Measurements from ENCODE around the gene CNTN5.

The CNTN5 gene

DNA sequence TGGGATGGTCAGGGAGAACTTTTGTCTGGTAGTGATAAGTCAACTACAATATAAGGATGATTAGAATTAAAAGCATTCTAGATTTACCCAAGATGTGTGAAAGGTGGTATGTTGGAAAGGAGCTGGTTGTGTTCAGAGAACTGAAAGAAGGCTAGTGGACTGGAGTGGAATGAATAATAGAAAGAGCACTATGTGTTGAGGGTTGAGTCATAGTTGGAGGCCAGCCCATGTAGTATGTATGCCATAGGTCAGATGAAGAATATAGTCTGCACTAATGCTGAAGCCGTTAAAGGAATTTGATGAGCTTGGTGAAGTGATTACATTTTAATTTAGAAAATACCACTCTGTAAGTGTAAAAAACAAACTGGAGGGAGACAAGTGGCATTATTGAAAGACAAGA lies 514.1 kb downstream of the CNTN5 start:
- no peak for DNase-seq

DNA sequence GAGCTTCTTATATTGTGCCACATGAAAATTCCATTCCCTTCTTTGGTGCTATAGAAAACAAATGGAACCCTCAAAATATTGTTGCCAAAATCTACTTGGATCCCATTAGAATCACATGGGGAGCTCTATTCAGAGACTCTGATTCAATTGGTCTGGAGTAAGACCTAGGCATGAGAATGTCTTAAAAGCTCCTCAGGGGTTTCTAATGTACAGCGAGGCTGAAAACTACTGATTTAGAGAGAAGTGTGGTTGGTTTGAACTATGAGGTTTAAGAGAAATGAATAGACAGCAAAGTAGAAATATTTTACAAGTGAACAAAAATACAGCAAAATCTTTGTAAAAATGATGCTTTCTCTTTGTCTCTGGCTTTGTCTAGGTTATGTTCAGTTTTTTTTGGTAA lies 514.7 kb downstream of the CNTN5 start:
- no peak for DNase-seq

DNA sequence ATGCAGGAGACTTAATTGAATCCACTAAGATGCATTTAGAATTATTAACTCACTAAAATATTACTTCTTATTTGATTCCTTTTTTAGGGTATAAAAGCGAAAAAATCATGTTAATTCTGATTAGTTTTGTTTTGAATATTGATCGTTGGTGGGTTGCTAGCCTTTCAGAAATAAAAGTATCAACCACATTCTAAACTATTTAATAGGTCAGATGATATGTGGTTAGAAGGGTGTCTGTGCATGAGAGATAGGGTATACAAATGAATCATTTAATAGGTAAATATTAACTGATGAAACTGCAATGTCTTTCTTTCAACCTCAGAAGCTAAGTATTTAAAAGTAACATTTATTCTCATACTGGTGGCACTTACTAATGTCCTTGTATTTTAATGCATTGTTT lies 515.1 kb downstream of the CNTN5 start:
- DNase-seq, result no peak

DNA sequence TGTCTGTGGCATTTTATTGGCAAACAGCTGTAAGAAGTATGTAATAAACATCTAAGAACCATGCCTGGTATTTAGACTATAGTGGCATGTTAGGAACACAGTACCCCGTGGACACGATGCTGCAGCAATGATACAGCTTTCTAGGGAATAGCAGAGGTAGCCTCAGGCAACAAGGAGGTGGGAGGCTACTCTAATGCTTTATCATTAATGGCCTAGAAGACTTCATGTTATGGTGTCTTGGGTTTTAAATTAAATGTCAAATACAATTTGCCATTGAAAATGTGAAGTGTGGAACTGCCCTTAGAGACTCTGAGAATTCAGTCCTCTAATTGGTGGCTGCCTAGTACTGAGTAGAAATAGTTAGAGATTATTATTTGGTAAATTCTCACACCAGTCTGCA lies 516.9 kb downstream of the CNTN5 start:
- no peak for DNase-seq

DNA sequence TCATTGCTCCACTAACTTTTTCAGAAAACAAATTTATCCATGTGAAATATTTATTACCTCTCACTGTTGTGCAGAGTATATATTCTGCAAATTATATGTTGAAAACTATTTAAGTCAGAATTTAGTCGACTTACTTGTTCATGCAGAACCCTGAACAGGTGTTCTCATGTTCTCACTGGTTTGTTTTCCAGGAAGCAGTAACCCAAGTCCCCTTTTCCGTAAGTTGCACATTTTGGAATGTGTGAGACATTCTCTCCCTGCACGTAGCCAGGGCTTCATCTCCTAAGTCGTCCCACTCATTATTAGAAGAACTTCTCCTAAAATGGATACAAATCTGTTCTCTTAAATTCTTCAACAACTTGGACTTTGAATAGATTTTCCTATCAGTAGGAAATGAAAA lies 524.9 kb downstream of the CNTN5 start:
- DNase-seq, result no peak

DNA sequence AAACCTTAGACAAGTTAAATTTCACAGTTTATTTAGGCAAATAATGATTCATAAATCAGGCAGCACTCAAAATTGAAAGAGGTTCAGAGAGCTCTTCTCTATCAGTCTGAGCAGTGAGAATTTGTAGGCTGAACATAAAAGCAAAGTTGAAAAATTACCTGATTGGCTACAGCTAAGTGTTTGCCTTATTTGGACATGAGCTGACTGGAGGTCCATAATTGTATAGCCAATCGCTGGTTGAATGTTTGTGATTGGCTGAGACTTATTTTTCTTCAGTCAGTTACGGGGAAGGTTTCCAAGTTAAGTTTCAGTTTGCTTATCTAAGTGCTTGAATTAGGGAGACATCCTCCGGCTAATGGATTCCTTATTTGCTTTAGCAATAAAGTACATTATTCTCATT lies 527.5 kb downstream of the CNTN5 start:
- DNase-seq, result no peak

DNA sequence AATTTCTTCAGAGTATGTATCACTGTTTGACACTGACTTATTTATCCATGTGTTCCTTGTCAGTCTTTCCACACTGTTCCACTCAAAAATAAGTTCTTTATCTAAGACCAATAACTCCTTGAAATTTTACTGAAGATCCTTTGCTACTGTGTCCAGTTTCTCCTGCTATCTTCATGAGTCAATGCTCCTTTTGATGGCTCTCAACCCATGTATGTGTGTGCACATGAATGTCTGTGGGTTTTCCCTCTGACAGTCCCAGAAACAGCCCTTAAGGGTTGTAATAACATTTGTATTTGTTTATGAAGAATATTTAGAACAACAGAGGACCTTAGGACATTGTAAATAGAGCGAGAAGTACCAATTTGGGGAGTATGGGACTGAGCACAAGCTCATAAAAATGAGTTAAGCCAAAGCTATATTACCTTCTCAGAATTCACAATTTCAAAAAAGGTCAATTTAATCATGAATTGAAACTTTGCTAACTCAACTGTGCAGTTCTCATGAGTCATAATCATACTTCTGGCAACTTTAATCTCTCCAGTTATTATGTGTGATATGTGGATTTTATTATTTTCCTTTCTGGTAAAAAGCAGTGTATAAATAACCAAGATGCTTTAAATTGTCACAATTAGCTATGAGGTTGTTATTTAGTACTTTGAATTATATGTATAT lies 533.6 kb downstream of the CNTN5 start:
- DNase-seq, result no peak

DNA sequence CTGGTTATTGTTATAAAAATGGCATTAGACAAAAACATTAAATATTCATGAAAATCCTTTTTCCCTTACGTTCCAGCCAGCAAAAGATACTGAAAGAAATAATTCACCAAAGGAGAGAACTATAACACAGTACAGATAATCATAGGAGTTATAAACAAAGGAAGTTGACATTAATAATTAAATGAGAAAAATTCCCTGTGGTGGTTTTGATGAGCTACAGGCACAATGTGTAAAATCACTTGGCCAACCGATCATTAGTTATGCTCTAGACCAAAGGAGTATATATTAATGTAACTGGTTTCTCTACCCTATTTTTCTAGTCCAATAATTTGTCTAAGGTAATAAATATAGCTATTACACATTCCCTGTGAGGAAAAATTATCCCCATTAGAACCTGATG lies 534.7 kb downstream of the CNTN5 start:
- DNase-seq, result no peak

DNA sequence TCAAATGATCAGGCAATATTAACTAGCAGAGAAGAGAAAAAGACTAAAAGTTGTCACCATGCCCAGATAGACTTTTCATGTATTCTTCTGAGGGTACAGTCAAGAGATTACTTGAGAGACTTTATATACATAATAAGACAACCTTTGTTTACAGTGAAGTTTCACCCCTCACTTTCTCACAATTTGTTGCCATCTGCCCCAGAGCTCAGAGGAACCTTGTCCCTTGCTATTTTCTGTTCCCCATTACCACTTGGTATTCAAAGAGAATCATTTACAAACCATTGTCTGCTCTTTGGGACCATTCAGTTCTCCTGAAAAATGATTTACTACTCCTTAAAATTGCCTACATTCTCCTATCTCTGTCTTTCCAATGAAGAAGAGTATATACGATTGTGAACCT lies 544.6 kb downstream of the CNTN5 start:
- no peak for DNase-seq

DNA sequence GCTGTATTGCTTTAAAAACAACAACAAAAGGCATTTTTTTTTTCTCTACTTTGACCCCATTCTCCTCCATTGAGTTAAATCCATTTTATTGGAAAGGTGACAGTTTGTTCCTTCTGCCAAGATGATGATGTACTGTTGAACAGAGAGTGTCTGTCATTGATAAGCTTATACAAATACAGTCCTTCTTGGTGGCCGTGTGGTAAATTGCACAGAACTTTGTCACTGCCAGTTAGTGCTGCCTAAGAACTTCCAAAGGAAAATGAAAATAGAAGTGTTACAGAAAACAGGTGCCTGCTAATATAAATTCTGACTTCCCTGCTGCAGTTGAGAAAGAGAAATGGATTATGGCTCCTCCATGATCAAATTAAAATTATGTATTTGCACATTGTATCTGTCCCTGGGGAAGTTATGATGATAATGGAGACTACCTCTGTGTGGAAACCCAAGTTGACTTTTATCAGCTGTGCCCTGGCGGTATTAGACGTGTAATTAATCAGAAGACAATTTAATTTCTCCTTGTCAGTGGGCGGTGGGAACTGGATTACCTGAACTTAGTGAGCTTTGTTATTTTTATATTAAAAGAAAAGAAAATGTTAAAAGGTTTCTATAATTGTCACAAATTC lies 546.7 kb downstream of the CNTN5 start:
- DNase-seq, result no peak

DNA sequence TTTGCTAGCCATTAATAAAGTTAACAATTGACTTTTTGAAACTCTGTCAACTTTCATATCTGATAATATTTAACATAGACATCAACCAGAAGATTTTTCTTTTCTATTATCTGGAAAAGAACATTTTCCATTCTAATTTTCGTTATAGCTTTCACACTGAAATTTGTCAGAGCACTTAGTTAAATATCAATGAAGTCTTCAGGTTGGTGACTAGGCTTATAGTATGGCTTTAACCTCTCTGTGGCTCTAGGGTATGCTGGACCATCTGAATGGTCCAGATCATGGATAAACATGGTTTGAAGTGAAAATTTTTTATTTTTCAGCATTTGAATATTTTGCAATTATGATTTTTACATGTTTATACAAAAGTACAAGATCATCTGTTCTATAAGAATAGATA lies 548.1 kb downstream of the CNTN5 start:
- no peak for DNase-seq

DNA sequence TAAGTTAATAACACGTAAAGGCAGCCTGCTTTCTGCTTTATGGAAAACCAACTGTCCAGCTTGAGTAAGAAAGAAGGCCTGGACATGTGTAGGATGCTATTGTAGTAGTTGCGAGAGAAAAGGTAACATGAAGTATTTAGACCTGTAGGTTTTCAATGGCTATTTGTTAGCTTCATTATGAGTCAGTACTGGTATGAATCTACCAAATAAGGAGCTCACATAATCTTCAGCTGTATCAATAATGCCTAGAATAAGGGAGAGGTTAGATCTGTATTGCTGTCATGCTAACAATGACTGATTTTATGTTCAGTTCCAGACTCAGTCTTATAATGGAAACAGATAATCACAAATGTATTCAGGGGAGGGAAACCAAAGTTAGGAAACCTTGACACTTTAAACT lies 550.3 kb downstream of the CNTN5 start:
- DNase-seq, result no peak

DNA sequence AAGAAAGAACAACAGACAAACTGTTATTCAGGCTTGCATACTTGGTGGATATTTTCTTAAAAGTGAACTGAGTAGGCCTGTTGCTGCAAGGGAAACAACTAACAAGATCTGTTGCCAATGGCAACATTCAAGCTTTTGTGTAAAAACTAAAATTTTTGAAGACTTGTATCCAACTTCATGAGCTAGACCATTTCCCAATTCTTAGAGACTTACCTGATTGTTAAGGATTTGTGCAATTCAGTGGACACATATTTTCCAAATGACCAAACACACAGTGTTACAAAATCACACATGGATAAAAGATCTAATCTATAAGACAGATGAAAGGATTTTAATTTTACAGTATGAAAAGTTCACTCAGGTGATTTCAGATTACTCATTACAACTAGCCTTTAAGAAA lies 564.1 kb downstream of the CNTN5 start:
- DNase-seq, result no peak

DNA sequence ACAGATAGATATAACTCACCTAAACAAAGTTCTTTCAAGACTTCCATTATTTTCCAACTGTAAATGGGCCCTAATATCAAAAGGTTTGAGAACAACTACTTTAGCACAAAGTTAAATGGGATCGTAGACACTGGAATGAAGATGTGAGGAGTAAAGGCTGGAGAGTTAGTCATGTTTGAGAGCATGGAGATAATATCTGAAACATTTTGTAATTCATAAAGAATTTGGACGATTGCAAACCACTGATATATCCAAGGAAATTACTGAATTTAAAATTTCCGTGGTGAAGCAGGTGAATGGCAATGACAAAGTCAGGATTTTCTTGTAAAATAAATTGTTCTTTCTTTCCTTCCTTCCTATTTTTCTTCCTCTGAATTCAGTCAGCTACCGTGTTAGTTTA lies 564.9 kb downstream of the CNTN5 start:
- no peak for DNase-seq

DNA sequence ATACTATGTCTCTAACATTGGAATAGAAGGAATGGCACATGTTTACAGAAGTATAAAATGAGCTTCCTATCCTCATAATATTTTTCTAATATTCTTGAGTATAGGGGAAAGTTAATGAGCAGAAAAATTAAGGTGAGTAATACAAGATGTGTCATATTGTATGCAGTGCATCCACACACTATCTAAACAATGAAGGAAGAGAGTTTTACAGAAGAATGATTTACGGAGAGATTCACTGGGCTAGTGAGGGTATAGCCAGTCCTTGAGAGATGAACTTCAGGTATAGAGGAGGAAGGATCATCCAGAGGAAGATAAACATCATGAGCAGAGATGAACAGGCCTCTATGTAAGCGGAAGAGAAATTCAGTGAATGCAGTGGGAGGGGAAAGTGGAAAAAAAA lies 569.0 kb downstream of the CNTN5 start:
- DNase-seq, result no peak

DNA sequence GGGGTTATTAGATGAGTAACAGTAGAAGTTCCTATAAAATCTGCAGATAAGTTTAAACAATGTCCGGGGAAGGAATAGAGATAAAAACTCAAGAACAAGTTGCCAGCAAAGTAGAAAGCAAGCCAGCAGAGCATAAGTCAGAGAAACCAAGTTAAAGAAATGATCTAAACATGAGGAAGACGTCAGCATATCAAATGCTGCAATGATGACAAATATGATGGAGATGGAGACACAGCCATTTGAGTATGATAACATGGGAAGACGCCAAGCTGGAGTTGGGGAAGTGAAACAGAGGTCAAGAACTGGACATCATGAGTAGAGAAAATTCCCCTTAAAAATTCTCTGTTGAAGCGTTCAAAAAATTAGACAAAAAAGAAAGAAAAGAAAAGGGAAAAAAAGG lies 571.5 kb downstream of the CNTN5 start:
- no peak for DNase-seq

DNA sequence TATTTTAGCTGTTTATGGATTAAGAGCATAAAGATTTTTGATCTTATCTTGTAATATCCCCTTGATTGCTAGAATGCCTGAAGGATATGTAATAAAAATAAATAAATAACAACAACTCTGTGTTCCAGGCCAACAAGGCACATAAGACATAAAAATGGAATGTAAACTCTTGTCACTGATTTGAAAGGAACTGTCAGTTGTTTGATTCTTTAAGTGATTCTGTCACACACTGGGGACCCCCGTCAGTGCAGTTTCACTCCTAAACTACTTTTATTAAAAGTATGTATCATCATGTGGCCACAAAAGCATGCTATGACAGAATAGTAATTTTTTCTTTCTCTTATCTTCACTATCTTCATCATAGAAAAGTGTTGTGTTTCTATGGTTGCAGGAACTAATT lies 572.4 kb downstream of the CNTN5 start:
- no peak for DNase-seq

DNA sequence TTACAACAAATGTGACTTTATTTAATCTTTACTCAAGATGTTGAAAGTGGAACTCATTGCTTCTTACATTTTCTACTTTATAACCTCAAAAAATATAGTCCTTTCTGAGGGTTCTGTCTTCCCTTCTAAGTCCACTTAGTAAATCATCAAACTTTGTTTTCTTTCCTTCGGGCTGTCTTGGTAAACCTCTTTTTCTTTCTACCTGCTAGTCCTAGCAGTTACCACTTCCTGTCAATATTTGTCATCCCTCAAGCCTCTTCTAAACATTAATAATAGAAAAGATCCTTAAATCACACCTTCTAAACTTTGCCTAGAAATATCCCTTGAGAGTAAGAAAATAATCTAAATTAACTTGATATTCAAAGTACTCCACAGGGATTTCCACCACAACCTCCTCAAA lies 580.4 kb downstream of the CNTN5 start:
- DNase-seq, result no peak

DNA sequence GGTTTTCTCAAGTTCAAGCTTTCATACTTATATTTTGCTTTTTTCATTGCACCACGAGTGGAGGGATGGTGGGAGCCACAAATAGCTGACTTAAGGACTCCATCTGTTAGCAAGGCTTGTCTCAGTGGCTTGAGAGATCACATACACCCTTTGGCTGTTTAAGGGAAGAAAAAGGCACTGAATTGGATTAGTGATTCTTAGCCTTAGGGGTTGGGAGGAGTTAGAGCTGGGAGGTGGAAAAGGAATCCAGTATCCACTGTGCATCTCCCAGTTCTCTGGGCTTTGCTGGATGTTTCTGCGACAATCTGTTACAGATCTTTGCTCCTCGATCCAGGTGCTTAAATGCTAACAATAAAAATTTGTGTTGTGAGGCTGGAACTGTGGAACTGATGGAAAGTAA lies 593.6 kb downstream of the CNTN5 start:
- DNase-seq, result no peak

DNA sequence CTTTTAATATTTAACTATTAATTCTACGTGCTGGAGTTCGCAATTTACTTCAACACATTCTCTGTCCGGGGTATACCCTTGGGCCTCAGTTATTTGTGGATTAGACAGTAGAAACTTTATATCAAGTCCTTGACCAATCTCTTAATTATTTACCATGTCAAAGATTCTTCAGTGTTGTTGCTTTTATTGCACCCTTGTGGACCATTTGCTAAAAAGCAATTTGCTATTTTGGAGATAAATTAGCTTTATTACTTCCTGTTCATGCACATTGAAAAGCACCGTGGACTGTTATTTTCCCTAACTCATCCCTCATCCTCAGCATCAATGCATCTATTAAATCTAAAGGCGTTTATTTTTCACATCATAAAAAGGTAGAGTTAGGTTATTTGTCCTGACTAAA lies 609.9 kb downstream of the CNTN5 start:
- DNase-seq, result no peak

DNA sequence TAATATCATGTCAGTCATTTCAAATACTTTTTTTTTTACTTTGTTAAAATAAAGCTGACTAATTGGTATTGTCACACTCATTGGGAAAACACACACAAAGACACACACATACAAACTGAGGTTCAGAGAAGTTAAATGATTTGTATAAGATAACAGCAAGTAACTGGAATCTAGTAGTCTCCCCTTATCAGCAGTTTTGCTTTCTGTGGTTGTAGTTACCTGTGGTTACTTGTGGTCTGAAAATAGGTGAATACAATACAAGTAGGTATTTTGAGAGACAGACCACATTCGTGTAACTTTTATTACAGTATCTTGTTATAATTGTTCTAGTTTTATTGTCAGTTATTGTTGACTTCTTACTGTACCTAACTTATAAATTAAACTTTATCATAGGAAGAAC lies 610.9 kb downstream of the CNTN5 start:
- DNase-seq, result no peak

DNA sequence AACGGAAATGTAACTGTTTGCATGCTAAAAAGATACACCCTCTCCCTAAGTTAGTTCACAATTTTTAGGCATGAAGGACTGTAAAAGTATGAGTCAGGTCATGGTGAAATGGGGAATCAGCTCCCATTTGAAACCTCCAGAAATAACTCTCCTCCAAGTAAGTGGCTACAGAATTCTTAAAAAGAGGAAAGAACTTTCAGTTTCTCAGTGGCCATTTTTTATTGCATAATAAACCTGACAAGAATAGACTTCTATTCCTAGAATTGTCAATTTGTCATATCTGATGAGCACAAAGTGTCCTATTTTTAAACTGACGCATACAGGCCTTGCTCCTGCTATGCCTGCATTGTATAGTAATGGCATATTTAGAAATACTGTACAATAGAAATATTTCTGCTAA lies 612.2 kb downstream of the CNTN5 start:
- no peak for DNase-seq

DNA sequence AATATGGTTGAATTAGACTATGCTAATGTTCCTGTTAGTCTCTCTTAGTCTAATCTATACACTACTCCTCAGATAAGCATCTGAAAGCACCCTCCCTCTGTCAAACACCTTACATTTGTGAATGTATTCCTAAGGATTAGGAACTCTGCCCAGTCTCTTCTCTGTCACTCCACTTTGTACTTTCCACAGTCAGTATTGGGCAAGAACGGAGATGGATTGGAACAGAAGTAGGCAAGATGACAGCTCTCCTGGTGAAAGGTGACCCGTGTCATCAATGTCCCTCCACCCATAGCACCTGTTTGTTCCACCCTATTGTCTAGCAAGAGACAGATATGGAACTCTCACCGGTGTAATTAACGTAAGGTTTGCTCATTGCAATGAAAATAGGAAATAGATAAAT lies 613.8 kb downstream of the CNTN5 start:
- no peak for DNase-seq

DNA sequence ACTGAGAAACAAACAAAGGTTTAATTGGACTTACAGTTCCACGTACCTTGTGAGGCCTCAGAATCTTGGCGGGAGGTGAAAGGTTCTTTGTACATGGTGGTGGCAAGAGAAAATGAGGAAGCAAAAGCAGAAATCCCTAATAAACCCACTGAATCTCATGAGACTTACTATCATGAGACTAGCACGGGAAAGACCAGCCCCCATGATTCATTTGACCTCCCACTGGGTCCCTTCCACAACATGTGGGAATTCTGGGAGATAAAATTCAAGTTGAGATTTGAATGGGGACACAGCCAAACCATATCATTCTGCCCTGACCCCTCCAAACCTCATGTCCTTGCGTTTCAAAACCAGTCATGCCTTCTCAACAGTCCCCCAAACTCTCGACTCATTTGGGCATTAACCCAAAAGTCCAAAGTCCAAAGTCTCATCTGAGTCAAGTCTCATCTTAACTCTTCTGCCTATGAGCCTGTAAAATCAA lies 617.4 kb downstream of the CNTN5 start:
- no peak for DNase-seq

DNA sequence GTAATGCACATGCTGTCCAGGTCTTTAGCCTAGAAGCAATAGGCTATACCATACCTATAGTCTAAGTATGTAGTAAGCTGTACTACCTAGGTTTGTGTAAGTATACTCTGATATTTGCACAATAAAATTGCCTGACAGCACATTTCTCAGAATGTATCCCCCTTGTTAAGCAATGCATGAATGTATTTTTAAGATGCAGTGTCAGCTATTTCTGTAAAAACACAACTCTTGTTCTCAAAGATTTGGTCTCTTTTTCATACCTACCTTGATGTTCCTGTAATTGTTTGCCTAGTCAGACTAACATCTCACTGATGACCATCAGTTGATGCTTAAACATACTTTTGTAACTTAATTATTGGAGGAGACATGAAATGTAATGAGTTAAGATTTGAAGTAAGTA lies 619.9 kb downstream of the CNTN5 start:
- DNase-seq, result no peak

All from NCI-H1417 treated with DMSO at 0.1 percent for 48 hours (cell line).